ENCODE results near the gene SLC16A2. TPM values are rescaled to one million over a fixed set of nuclear protein-coding genes. Genes with fewer than 3 reads are reported as not detected.
A peak's percentile ranks its signal among the peaks of the same experiment; 100 is the strongest.

SLC16A2 gene
- total RNA-seq, 1 experiment from 2014 or later: 0.32 TPM

DNA sequence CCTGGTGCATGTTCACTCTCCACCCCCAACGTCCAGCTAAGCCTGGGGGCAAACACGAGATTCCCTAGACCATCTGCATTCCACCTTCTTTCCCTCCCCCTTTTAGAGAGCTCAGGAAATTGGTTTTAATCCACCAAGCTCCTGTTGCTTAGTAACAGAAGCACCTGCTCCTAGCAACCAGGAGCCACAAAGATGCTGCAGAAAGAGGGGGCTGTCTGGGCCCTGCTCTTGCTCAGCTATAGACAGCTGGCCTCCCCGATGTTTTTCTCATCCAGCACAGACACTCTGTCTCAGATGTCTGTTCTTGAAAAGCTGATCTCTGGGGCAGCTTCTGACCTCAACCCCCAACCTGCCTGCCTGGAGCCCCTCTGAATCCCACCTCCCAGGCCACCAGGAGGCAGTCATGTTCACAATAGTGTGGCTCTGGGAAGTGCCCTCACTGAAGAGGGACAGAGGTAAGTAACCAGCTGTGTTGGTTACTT is 71.5 kb downstream of the SLC16A2 start:
- ChIA-PET RAD21 (ENCODE audit: low non-redundant PET in 1 of 2, low total read pairs in 2 of 2, uncharacterized antibody in 2 of 2, unreplicated experiment in 2 of 2) (interaction anchor here in 1 of 2 experiments (1.6 kb wide), 1 partner anchor 42 kb away, joined by 3 read pairs; no protein-coding TSS in a partner anchor), CTCF (no interaction called here), POLR2A (no interaction called here)
- no peak overlapping the region for H3K4me2 ChIP-seq (ENCODE audit: low read length)
- no peak for TF ChIP-seq ZFX (IDR thresholded peaks at IDR 0.05)
- TF ChIP-seq POLR2A (IDR thresholded peaks at IDR 0.05; ENCODE audit: borderline replicate concordance, extremely low read depth, insufficient read depth, insufficient read length): no peak
- no peak for TF ChIP-seq CBX3 (IDR thresholded peaks at IDR 0.05; ENCODE audit: low read depth)
- TF ChIP-seq, protein P1, sequence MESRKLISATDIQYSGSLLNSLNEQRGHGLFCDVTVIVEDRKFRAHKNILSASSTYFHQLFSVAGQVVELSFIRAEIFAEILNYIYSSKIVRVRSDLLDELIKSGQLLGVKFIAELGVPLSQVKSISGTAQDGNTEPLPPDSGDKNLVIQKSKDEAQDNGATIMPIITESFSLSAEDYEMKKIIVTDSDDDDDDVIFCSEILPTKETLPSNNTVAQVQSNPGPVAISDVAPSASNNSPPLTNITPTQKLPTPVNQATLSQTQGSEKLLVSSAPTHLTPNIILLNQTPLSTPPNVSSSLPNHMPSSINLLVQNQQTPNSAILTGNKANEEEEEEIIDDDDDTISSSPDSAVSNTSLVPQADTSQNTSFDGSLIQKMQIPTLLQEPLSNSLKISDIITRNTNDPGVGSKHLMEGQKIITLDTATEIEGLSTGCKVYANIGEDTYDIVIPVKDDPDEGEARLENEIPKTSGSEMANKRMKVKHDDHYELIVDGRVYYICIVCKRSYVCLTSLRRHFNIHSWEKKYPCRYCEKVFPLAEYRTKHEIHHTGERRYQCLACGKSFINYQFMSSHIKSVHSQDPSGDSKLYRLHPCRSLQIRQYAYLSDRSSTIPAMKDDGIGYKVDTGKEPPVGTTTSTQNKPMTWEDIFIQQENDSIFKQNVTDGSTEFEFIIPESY (IDR thresholded peaks at IDR 0.05; ENCODE audit: extremely low read depth, insufficient replicate concordance, low read length): no peak
- TF ChIP-seq, protein P2, sequence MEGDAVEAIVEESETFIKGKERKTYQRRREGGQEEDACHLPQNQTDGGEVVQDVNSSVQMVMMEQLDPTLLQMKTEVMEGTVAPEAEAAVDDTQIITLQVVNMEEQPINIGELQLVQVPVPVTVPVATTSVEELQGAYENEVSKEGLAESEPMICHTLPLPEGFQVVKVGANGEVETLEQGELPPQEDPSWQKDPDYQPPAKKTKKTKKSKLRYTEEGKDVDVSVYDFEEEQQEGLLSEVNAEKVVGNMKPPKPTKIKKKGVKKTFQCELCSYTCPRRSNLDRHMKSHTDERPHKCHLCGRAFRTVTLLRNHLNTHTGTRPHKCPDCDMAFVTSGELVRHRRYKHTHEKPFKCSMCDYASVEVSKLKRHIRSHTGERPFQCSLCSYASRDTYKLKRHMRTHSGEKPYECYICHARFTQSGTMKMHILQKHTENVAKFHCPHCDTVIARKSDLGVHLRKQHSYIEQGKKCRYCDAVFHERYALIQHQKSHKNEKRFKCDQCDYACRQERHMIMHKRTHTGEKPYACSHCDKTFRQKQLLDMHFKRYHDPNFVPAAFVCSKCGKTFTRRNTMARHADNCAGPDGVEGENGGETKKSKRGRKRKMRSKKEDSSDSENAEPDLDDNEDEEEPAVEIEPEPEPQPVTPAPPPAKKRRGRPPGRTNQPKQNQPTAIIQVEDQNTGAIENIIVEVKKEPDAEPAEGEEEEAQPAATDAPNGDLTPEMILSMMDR (IDR thresholded peaks at IDR 0.05 in 2 of 3, conservative IDR thresholded peaks at IDR 0.05 in 1 of 3; ENCODE audit: borderline replicate concordance in 1 of 3, insufficient read depth in 1 of 3, low read depth in 2 of 3, low read length in 2 of 3): peak in 2 of 3 experiments; percentile 20 to 27; a peak in 2 of 6 replicates
- TF ChIP-seq TCF7L2 (IDR thresholded peaks at IDR 0.05; ENCODE audit: borderline replicate concordance, extremely low read depth, insufficient read depth, insufficient read length): no peak
- H3K9ac ChIP-seq (ENCODE audit: low read length): no peak overlapping the region
- no peak for DNase-seq (ENCODE audit: low read depth, low spot score)
- no peaks in the 10 kb centered on the region for H3K4me1 ChIP-seq (ENCODE audit: control insufficient read depth in 1 of 2, insufficient read depth in 2 of 2, low read length in 2 of 2)
- H3K27me3 ChIP-seq (ENCODE audit: insufficient read depth, low read length): no peaks in the 10 kb centered on the region
- no TSS peak for BruUV-seq (replicated peaks)
- intact Hi-C loops (cut with micrococcal nuclease): no loop called here
- H3K36me3 ChIP-seq (ENCODE audit: control insufficient read depth in 1 of 2, insufficient read depth in 2 of 2, low read length in 2 of 2): no peaks in the 10 kb centered on the region
- no peak overlapping the region for H3K27ac ChIP-seq (ENCODE audit: low read depth, low read length)
- no peaks in the 10 kb centered on the region for H4K20me1 ChIP-seq (ENCODE audit: insufficient read depth)
- H3K79me2 ChIP-seq (ENCODE audit: insufficient read depth, low read length): no peaks in the 10 kb centered on the region
- ATAC-seq: 0 out of 2 replicates have a peak, but pooled peaks have one; percentile 42
- H3K4me3 ChIP-seq (replicated peaks in 1 of 2; ENCODE audit: low read depth in 1 of 2, low read length in 2 of 2): no peak overlapping the region
- no peak overlapping the region for H2AFZ ChIP-seq (ENCODE audit: low read depth, low read length, poor library complexity, severe bottlenecking)
- no peaks in the 10 kb centered on the region for H3K9me3 ChIP-seq (ENCODE audit: control insufficient read depth in 1 of 2, insufficient read depth in 1 of 2, low read depth in 1 of 2, low read length in 2 of 2)
- no peaks in the 10 kb centered on the region for H3K9me2 ChIP-seq (ENCODE audit: insufficient read depth)

Data from HCT116 (cell line).